ENCODE results near the gene ST13. TPM values are rescaled to one million over a fixed set of nuclear protein-coding genes. Genes with fewer than 3 reads are reported as not detected.

ST13 gene
- total RNA-seq, 1 experiment from 2014 or later = 200 TPM

- BruUV-seq (replicated peaks) = no TSS peak
- H3K4me3 ChIP-seq (ENCODE audit: low read depth in 2 of 2, low read length in 2 of 2) = no peak overlapping the region
- DNase-seq (ENCODE audit: low read depth, low spot score) (no peak), ATAC-seq (no peak)
- in situ Hi-C loops (cut with HindIII; ENCODE audit: low pct_unique_long_range_greater_than_20kb, low sequenced_read_pairs) = no loop called here
- no peaks in the 10 kb centered on the region for H3K27me3 ChIP-seq (ENCODE audit: control insufficient read depth, insufficient read depth, low read length)
- no peak overlapping the region for H3K27ac ChIP-seq (ENCODE audit: low read length)
- TF ChIP-seq REST (IDR thresholded peaks at IDR 0.05; ENCODE audit: insufficient read depth in 1 of 2, low read depth in 2 of 2, low read length in 1 of 2) = no peak
- no peak for TF ChIP-seq SIN3A (IDR thresholded peaks at IDR 0.05; ENCODE audit: borderline replicate concordance, insufficient read depth, low read depth, low read length)
- no peak for TF ChIP-seq TCF7L2 (IDR thresholded peaks at IDR 0.05; ENCODE audit: low read depth, low read length)
- TF ChIP-seq POLR2AphosphoS5 (IDR thresholded peaks at IDR 0.05; ENCODE audit: low read depth, low read length) = no peak
- TF ChIP-seq CTCF (IDR thresholded peaks at IDR 0.05) = no peak
- intact Hi-C loops (cut with micrococcal nuclease; ENCODE audit: unreplicated experiment) = no loop called here
- ChIA-PET POLR2A (interaction anchor here (0.6 kb wide), 1 partner anchor 39 kb away, joined by 3 read pairs; no protein-coding TSS in a partner anchor), CTCF (no interaction called here)
- no peaks in the 10 kb centered on the region for H3K36me3 ChIP-seq (ENCODE audit: control insufficient read depth, insufficient read depth, low read length)
- no peaks in the 10 kb centered on the region for H3K4me1 ChIP-seq (ENCODE audit: control insufficient read depth, insufficient read depth, low read length)
- H3K9me3 ChIP-seq (ENCODE audit: control insufficient read depth, insufficient read depth, low read depth, low read length) = no peaks in the 10 kb centered on the region
Observed at GRCh38 chr22:40803321-40803720, 53.1 kb downstream of the ST13 start.

GRCh38 chr22:40799008-40799407 is 57.4 kb downstream of the ST13 start:
- TF ChIP-seq REST (IDR thresholded peaks at IDR 0.05; ENCODE audit: insufficient read depth in 1 of 2, low read depth in 2 of 2, low read length in 1 of 2) (no peak), TCF7L2 (IDR thresholded peaks at IDR 0.05; ENCODE audit: low read depth, low read length) (no peak), POLR2AphosphoS5 (IDR thresholded peaks at IDR 0.05; ENCODE audit: low read depth, low read length) (no peak), SIN3A (IDR thresholded peaks at IDR 0.05; ENCODE audit: borderline replicate concordance, insufficient read depth, low read depth, low read length) (no peak), CTCF (IDR thresholded peaks at IDR 0.05) (no peak)

More at GRCh38 chr22:40799008-40799407, 57.4 kb downstream of the ST13 start:
- Histone ChIP-seq H3K4me3 (ENCODE audit: low read depth in 2 of 2, low read length in 2 of 2) (no peak overlapping the region), H3K27me3 (ENCODE audit: control insufficient read depth, insufficient read depth, low read length) (no peaks in the 10 kb centered on the region), H3K27ac (ENCODE audit: low read length) (no peak overlapping the region), H3K4me1 (ENCODE audit: control insufficient read depth, insufficient read depth, low read length) (no peaks in the 10 kb centered on the region), H3K9me3 (ENCODE audit: control insufficient read depth, insufficient read depth, low read depth, low read length) (no peaks in the 10 kb centered on the region), H3K36me3 (ENCODE audit: control insufficient read depth, insufficient read depth, low read length) (no peaks in the 10 kb centered on the region)
- intact Hi-C loops (cut with micrococcal nuclease; ENCODE audit: unreplicated experiment) = no loop called here
- ATAC-seq (no peak), DNase-seq (ENCODE audit: low read depth, low spot score) (no peak)
- in situ Hi-C loops (cut with HindIII; ENCODE audit: low pct_unique_long_range_greater_than_20kb, low sequenced_read_pairs) = no loop called here
- no TSS peak for BruUV-seq (replicated peaks)
- POLR2A ChIA-PET = no interaction called here
- CTCF ChIA-PET = no interaction called here

Data from Panc1 (cell line).